Colonic mucosa (tissue), 4 donors: ENCODE results near the gene GAS1. TPM values are rescaled to one million over a fixed set of nuclear protein-coding genes. Genes with fewer than 3 reads are reported as not detected.

Experiments used
- DNase-seq: peaks from one replicate; pipeline ENCODE4 v3.0.0-alpha.2; 2020
- H3K27ac ChIP-seq: fragments of 200-600 bp; one replicate; pipeline ENCODE4 v1.8.0; 2021
- H3K27me3 ChIP-seq: fragments of 200-600 bp; one replicate; pipeline ENCODE4 v1.8.0; 2021
- H3K36me3 ChIP-seq: fragments of 200-600 bp; one replicate; pipeline ENCODE4 v1.8.0; 2021
- H3K4me1 ChIP-seq: fragments of 200-600 bp; one replicate; pipeline ENCODE4 v1.8.0; 2021; ENCODE audit warnings: mild to moderate bottlenecking
- H3K4me3 ChIP-seq: fragments of 200-600 bp; one replicate; pipeline ENCODE4 v1.8.0; 2021
- H3K9ac ChIP-seq, 2 donors: one replicate each; pipeline ENCODE4 v1.7.0; 2013; ENCODE audit warnings: control low read depth in 2 of 2, low read depth in 2 of 2, low read length in 2 of 2
- H3K9me3 ChIP-seq: fragments of 200-600 bp; one replicate; pipeline ENCODE4 v1.8.0; 2021
- CTCF ChIP-seq: fragments of 200-600 bp; IDR thresholded peaks from one replicate; pipeline ENCODE4 v1.8.0; 2022; ENCODE audit warnings: antibody characterized with exemption, mild to moderate bottlenecking
- intact Hi-C: fragments of 100-400 bp; cut with DNase I; formaldehyde crosslinking; loops from one replicate; pipeline ENCODE4 v1.14.1; 2022
- total RNA-seq, 2 donors: library from RNA; stranded (reverse); fragmentation: NEBNext Ultra II Directional in 1 of 2; extraction: Animal tissue kit (Norgen Biotek cat#: 25700) in 1 of 2; gene quantifications; one replicate each; pipeline ENCODE4 v1.2.1, GENCODE V29; 2021
- donor health status: healthy.
- donor health status: DM: no; HTN: no; CAD: no.
- donor health status: DM: no; HTN: no; CAD: no.

Gene GAS1
- total RNA-seq, 2 donors from 2014 or later = 0.74 to 2.4 TPM

GRCh38 chr9:86925686-86926085 is 21.6 kb downstream of the GAS1 start:
- H3K4me3 ChIP-seq = no peak overlapping the region
- H3K9me3 ChIP-seq = no peaks in the 10 kb centered on the region
- intact Hi-C loops = no loop called here
- H3K9ac ChIP-seq = no peak overlapping the region
- H3K27ac ChIP-seq = no peak overlapping the region
- no peaks in the 10 kb centered on the region for H3K27me3 ChIP-seq
- DNase-seq = no peak
- H3K36me3 ChIP-seq = no peaks in the 10 kb centered on the region
- no peaks in the 10 kb centered on the region for H3K4me1 ChIP-seq
- TF ChIP-seq CTCF = no peak

GRCh38 chr9:86924206-86924605 is 23.1 kb downstream of the GAS1 start:
- intact Hi-C loops = no loop called here
- H3K27me3 ChIP-seq = no peaks in the 10 kb centered on the region
- H3K4me1 ChIP-seq = no peaks in the 10 kb centered on the region
- H3K9me3 ChIP-seq = no peaks in the 10 kb centered on the region
- no peaks in the 10 kb centered on the region for H3K36me3 ChIP-seq
- DNase-seq = no peak
- no peak for TF ChIP-seq CTCF
- H3K4me3 ChIP-seq = no peak overlapping the region
- no peak overlapping the region for H3K27ac ChIP-seq
- H3K9ac ChIP-seq = no peak overlapping the region

- no peak overlapping the region for H3K27ac ChIP-seq
- H3K4me1 ChIP-seq = no peaks in the 10 kb centered on the region
- no peak overlapping the region for H3K4me3 ChIP-seq
- intact Hi-C loops = no loop called here
- no peak overlapping the region for H3K9ac ChIP-seq
- no peaks in the 10 kb centered on the region for H3K36me3 ChIP-seq
- H3K9me3 ChIP-seq = no peaks in the 10 kb centered on the region
- DNase-seq = no peak
- H3K27me3 ChIP-seq = no peaks in the 10 kb centered on the region
- no peak for TF ChIP-seq CTCF
These were observed 26.0 kb downstream of the GAS1 start for GRCh38 chr9:86921151-86921923.

GRCh38 chr9:86918556-86918955 is 28.8 kb downstream of the GAS1 start:
- Histone ChIP-seq H3K4me1 (no peaks in the 10 kb centered on the region), H3K4me3 (no peak overlapping the region), H3K36me3 (no peaks in the 10 kb centered on the region), H3K27me3 (no peaks in the 10 kb centered on the region), H3K9me3 (no peaks in the 10 kb centered on the region), H3K9ac (no peak overlapping the region), H3K27ac (no peak overlapping the region)
- no peak for DNase-seq
- intact Hi-C loops = no loop called here
- no peak for TF ChIP-seq CTCF

- TF ChIP-seq CTCF = no peak
- Histone ChIP-seq H3K9ac (no peak overlapping the region), H3K4me1 (no peaks in the 10 kb centered on the region), H3K27ac (no peak overlapping the region), H3K36me3 (no peaks in the 10 kb centered on the region), H3K27me3 (no peaks in the 10 kb centered on the region), H3K4me3 (no peak overlapping the region), H3K9me3 (no peaks in the 10 kb centered on the region)
- intact Hi-C loops = no loop called here
- no peak for DNase-seq
These were observed 35.1 kb downstream of the GAS1 start for GRCh38 chr9:86912210-86912609.
